ENCODE results near the gene GIPC3. TPM values are rescaled to one million over a fixed set of nuclear protein-coding genes. Genes with fewer than 3 reads are reported as not detected.

GIPC3 gene
- polyA plus RNA-seq, 5 donors, result 3.9 to 6.3 (median 4.2) TPM

- DNase-seq, result no peak
Measured at GRCh38 chr19:3604227-3604986, 19.1 kb downstream of the GIPC3 start.

DNA sequence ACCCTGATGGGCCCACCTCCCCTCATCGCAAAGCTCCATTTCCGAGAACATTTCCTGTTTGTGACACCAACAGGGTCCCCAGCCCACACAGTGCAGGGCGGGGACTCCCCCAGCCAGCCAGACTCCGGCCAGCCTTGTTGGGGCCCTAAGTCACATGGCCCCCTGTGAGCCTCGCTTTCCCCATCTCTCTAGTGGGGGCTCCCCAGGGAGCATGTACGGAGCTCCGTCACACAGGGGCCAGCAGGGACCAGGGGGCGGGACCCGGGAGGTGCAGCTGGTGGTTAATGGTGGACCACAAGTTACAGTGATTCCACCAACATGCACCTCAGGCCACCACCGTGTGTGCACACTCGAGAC is 19.7 kb downstream of the GIPC3 start:
- DNase-seq, result no peak

GRCh38 chr19:3605361-3605760 is 20.1 kb downstream of the GIPC3 start:
- DNase-seq, result no peak

- no peak for DNase-seq
Measured at GRCh38 chr19:3605770-3606169, 20.5 kb downstream of the GIPC3 start.

DNA sequence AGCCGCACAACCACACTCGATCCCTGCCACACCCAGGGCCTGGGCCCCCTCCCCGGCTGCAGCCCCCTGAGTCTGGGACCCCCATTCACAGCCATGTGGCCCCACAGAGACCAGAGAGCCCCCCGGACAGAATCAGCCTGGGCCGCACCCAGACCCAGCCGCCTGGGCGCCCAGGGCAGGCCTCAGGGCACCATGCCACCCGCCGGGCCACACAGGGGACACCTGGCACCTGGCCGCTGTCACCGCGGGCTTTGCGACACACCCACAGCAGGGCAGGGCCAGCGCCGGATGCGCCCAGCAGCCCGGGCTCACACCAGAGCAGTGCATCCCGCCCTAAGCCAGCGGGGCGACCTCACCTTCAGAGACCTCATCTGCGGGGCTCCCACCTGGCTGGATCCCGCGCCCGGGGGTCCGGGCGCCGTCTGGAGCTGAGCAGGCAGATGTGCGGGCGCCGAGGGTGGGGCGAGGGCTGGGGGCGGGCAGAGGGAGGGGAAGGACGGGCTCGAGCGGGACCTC is 21.0 kb downstream of the GIPC3 start:
- no peak for DNase-seq

DNA sequence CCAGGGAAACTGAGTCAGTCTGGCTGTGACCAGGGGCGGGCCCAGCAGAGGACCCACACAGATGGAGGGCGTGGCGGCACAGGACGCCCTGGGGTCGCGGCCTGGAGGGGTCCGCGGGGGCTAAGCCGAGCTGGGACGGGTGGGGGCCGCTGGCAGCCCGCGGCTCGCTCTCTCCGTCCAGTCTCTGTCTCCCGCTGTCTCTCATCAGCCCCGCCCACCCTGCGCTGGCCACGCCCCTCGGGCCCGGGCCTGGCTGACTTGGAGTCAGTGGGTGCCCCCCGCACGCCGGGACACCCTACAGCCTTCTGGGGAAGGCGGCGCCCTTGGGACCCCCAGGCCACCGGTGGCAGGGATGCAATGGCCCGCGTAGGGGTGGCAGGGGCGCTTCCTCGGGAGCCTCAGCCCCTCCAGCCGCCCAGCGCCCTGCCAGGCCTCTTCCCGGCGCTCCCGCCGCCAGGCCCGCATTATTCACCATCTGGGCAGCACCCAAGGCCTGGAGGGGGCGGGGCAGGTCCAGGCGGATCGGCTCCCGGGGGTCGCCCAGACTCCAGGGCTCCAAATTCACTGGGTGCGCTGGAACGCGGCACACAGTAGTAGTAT is 21.5 kb downstream of the GIPC3 start, which contains the start of gene TBXA2R:
TBXA2R (minus strand) TSS at position 186 of the 600 bp plus-strand sequence. CDS start 6,241 bp downstream, outside the sequence.
- peak in 1 of 2 donors; percentile 31 for DNase-seq

- DNase-seq, result peak in 1 of 2 donors; percentile 33
Measured at GRCh38 chr19:3607303-3608078, 22.2 kb downstream of the GIPC3 start.

- no peak for DNase-seq
Measured at GRCh38 chr19:3608079-3608641, 22.9 kb downstream of the GIPC3 start.

GRCh38 chr19:3608750-3609322 is 23.6 kb downstream of the GIPC3 start:
- no peak for DNase-seq

- DNase-seq, result no peak
Measured at GRCh38 chr19:3609779-3610719, 24.8 kb downstream of the GIPC3 start.

DNA sequence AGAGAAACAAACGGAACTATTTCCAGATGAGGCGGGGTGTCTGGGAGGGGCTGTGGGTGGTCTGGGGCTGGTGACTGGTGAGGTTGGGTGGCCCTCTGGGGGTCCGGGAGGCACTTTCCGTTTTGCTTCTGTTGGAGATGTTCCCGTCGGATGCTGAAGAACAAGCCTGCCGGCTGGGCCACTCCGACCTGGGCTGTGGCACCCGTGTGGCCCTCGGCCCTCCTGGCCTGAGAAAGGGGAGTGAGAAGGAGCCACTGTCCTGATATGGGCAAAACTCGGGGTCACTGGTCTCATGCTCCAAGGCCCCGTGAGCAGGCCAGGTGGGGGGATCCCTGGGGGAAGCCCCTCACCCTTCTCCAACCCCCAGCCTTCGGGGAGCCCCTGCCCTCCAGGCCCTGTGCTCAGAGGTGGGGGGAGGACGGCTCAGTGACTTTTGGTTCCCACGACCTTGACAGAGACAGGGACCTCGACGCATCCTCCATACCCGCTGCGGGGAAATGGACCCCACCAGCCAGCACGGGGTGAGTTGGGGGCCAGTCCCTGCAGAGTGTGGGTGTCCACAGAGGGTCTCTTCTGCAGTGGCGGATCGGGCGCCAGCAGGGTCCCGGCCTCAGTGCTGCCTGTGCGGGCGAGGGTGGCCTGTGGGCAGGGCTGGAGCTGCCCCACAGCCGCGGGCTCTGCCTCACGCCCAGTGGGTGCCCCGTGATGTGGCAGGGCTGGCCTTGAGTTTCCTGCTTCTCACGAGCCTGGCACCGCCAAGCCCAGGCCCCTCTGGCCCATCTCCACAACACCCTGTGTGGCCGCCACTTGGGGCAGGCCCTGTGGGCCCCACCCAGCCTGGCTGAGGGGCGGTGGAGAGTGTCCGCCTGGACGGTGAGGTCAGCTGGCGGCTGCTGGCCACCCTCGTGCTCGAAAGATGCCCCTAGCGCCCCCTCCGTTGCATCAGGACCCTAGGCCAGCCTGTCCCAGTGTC is 25.8 kb downstream of the GIPC3 start:
- DNase-seq, result no peak

DNA sequence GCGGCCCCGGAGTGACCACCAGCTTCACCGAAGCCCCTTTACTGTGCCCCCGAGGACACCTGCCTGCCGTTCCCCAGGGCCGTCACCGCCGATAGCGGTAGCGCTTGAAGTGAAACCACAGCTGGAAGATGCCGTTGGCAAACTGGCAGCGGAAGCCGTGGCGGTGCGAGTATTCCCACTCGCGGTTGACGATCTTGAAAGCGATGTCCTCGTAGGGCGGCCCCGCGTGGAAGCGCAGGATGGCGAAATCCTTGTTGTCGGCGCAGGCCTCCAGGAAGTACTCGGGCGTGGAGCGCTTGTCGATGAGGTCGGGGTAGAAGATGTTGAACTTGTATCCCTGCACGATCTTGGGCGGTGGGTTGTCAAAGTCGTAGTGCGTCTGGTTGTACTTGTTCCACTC is 26.6 kb downstream of the GIPC3 start:
- DNase-seq, result no peak

DNA sequence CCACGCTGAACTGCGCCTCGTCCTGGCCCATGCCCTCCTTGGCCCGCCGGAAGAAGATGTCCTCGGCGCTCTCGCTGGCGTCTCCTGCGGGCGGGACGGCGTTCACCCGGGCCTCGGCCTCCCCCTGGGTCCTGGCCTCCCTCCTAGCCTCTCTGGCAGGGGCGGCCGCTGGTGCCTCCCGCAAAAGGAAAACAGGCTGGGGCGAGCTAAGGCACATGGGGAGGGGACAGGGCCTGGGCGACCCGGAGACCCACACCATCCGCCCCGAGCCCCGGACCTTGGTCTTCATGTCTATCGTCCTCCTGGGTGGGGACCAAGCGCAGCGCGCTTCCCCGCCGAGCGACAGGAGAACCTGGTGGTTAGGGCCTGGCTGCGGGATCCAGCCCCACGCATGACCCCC is 27.1 kb downstream of the GIPC3 start:
- no peak for DNase-seq

- DNase-seq, result peak; percentile 17 to 24
Measured at GRCh38 chr19:3612901-3613741, 27.8 kb downstream of the GIPC3 start.

DNA sequence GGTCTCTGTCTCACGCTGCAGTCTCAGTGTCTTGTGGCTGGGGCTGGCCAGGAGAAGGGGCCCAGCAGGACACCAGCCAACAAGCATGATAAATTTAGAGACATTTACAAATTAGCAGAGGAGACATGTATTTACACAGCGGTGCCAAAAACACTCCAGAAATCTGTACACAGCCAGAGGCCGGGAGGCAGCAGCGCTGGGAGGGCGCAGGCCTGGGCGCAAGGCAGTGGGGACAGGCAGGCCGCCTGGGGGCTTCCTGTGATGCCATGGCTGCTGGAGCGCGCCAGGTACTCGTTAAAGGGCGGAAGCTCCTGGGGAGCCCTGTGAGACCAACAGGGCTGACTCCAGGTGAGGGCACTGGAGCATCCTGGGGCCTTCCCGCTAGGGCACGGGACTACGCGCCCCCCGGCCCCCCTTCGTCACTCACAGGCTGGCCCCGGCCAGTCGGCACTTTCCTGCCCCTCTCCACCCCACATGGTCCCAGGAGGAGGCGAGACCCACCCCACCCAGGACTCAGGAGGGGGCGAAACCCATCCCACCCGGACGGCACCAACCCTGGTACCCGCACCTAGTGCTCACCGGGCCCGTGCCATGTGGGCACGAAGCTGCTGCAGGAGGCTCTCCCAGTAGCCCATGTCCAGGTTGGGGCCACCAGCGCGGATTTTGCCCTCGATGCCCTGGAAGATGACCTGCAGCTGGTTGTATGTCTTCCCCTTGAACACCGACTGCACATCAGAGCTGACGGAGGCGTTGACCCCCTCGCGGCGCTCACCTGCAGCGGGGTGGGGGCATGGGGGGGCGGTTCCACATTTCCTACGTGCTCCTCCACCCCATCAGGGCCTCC is 28.8 kb downstream of the GIPC3 start:
- peak; percentile 56 to 60 for DNase-seq

DNA sequence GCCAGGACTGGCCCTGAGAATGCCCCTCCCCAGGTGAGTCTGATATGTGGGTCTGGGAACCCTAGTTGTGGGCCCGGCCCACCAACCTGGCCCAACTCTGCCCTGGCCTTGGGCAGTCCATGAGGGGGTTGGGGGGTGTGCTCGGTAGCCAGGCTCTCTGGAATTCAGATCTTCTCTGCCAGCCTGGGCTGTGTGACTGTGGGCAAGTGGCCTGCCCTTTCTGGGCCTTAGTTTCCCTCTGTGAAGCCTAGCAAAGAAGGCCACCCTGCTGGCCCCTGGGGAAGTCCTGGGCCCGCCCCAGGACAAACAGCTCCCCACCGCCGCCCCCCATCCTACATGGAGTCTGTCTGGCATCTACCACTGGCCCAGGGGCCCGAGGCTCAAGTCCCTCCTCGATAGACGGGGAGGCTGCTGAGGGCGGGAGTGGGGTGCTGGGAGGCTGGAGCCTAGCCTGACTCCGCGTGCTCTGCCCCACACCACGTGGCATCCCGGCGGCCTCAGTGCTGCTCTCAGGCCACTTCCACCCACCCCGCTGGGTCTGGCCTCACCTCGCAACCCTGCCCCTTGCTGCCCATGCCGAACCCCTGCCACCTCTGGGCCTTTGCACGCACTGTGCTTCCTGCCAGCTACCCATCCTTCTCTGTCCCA is 29.7 kb downstream of the GIPC3 start:
- no peak for DNase-seq
